ENCODE results near the gene ELMOD1. TPM values are rescaled to one million over a fixed set of nuclear protein-coding genes. Genes with fewer than 3 reads are reported as not detected.

The ELMOD1 gene
- total RNA-seq, 1 donor from 2014 or later: 0.16 TPM

Other genes starting within 250 kb of the ELMOD1 start
- 12.2 TPM for gene CWF19L2, start 133.3 kb upstream of the ELMOD1 start, total RNA-seq
- 6.4 TPM for gene ALKBH8, start 25.4 kb upstream of the ELMOD1 start, total RNA-seq
- gene SLN, start 120.9 kb downstream of the ELMOD1 start, total RNA-seq: not detected

Measured in mesenteric fat pad (tissue), 1 donor.